Measurements from ENCODE around the gene CCDC102B. TPM values are rescaled to one million over a fixed set of nuclear protein-coding genes. Genes with fewer than 3 reads are reported as not detected.

Gene CCDC102B
- total and polyA plus RNA-seq, 4 donors: 7.1 to 78.8 (median 19.9) TPM

DNA sequence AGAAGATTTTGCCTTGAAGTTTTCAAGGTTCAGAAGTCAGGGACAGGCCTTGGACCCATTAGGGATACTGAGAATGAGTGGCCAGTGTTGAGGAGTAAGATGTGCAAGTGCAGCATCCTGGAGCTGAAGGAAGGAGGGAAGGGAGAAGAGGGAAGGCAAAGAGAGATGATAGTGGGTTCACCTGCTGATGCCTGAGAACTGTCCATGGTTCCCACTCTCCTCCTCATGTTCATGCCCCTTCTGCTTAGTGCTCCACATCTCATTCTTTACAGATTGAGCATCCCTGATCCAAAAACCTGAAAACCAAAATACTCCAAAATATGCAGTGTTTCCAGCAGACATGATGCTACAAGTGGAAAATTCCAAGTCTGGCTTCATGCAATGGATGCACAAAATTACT, 137.8 kb downstream of the CCDC102B start:
- DNase-seq: no peak
- Histone ChIP-seq H3K9me3 (ENCODE audit: control insufficient read depth in 4 of 4, insufficient read depth in 3 of 4, low read length in 3 of 4) (no peaks in the 10 kb centered on the region), H3K9ac (ENCODE audit: insufficient read depth in 1 of 2, low read length in 2 of 2) (no peak overlapping the region), H3K4me1 (ENCODE audit: control insufficient read depth in 5 of 5, insufficient read depth in 5 of 5, low read length in 5 of 5) (no peaks in the 10 kb centered on the region), H3K36me3 (ENCODE audit: control insufficient read depth in 4 of 4, insufficient read depth in 4 of 4, low read length in 4 of 4) (no peaks in the 10 kb centered on the region), H3K27ac (ENCODE audit: low read depth in 1 of 2, low read length in 1 of 2) (no peak overlapping the region), H3K4me3 (no peak overlapping the region), H3K27me3 (ENCODE audit: control insufficient read depth in 3 of 3, insufficient read depth in 3 of 3, low read length in 2 of 3) (no peaks in the 10 kb centered on the region)
- no peak for ATAC-seq (ENCODE audit: insufficient read depth, low FRiP score)
- no peak for TF ChIP-seq CTCF (IDR thresholded peaks at IDR 0.05; ENCODE audit: control extremely low read depth, extremely low read depth)

DNA sequence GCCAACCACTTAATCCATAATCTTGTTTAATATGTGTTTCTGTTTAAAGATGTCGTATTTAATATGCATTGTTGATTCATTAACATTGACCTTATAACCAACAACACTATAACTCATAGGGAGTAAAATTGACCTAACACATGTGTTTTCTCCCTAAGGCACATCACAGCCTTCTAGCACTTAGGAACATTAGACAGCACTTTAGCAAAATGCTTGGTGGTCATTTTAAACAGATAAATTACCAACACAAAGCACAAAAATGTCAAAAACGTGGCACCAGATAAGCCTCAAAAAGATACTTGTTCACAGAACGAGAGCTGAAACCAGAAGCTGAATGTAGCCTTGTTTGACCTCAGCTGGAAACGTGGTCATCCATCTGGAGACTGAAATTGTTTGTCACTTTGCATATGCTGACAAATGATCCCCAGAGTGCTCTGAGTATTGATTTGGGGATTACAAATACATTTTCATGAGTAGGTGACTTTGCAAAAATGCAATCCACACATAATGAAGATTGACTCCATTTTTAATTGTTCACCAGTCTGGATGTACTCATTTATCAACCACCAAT, 139.2 kb downstream of the CCDC102B start:
- Histone ChIP-seq H3K4me1 (ENCODE audit: control insufficient read depth in 5 of 5, insufficient read depth in 5 of 5, low read length in 5 of 5) (no peaks in the 10 kb centered on the region), H3K36me3 (ENCODE audit: control insufficient read depth in 4 of 4, insufficient read depth in 4 of 4, low read length in 4 of 4) (no peaks in the 10 kb centered on the region), H3K27ac (ENCODE audit: low read depth in 1 of 2, low read length in 1 of 2) (no peak overlapping the region), H3K27me3 (ENCODE audit: control insufficient read depth in 3 of 3, insufficient read depth in 3 of 3, low read length in 2 of 3) (no peaks in the 10 kb centered on the region), H3K9ac (ENCODE audit: insufficient read depth in 1 of 2, low read length in 2 of 2) (no peak overlapping the region), H3K9me3 (ENCODE audit: control insufficient read depth in 4 of 4, insufficient read depth in 3 of 4, low read length in 3 of 4) (no peaks in the 10 kb centered on the region), H3K4me3 (no peak overlapping the region)
- DNase-seq: no peak
- TF ChIP-seq CTCF (IDR thresholded peaks at IDR 0.05; ENCODE audit: control extremely low read depth, extremely low read depth): no peak
- WGBS, 2 donors: 50 to 76% methylated on average over 4 of the region's 4 CpGs
- ATAC-seq (ENCODE audit: insufficient read depth, low FRiP score): no peak

DNA sequence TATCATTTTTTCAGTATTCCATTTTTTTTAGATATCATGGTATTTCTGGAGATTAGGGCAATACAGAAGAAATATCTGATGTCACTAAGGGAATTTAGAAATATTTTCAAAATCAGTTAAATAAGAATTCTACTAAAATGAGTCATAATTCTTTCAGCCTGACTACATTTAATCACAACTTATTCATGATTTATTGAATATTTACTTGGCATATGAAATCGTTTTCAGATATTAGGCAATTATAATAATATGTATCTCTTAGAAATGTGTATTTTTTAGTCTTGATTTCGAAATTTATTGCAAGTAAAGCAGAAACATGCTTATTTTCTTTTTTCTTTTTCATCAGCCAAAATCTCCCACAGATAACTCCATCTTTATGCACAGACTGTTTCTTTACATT, 142.2 kb downstream of the CCDC102B start:
- no peak for TF ChIP-seq CTCF (IDR thresholded peaks at IDR 0.05; ENCODE audit: control extremely low read depth, extremely low read depth)
- Histone ChIP-seq H3K27me3 (ENCODE audit: control insufficient read depth in 3 of 3, insufficient read depth in 3 of 3, low read length in 2 of 3) (no peaks in the 10 kb centered on the region), H3K27ac (ENCODE audit: low read depth in 1 of 2, low read length in 1 of 2) (no peak overlapping the region), H3K4me1 (ENCODE audit: control insufficient read depth in 5 of 5, insufficient read depth in 5 of 5, low read length in 5 of 5) (peaks cover 0 to 4% (median 0%) of the 10 kb centered on the region in 5 donors), H3K9me3 (ENCODE audit: control insufficient read depth in 4 of 4, insufficient read depth in 3 of 4, low read length in 3 of 4) (no peaks in the 10 kb centered on the region), H3K9ac (ENCODE audit: insufficient read depth in 1 of 2, low read length in 2 of 2) (no peak overlapping the region), H3K4me3 (no peak overlapping the region), H3K36me3 (ENCODE audit: control insufficient read depth in 4 of 4, insufficient read depth in 4 of 4, low read length in 4 of 4) (no peaks in the 10 kb centered on the region)
- DNase-seq (no peak), ATAC-seq (ENCODE audit: insufficient read depth, low FRiP score) (no peak)
- WGBS, 2 donors: 62 to 72% methylated on average over 2 of the region's 2 CpGs

GRCh38 chr18:68940754-68941153, 142.9 kb downstream of the CCDC102B start:
- Histone ChIP-seq H3K27ac (ENCODE audit: low read depth in 1 of 2, low read length in 1 of 2) (no peak overlapping the region), H3K36me3 (ENCODE audit: control insufficient read depth in 4 of 4, insufficient read depth in 4 of 4, low read length in 4 of 4) (no peaks in the 10 kb centered on the region), H3K9me3 (ENCODE audit: control insufficient read depth in 4 of 4, insufficient read depth in 3 of 4, low read length in 3 of 4) (no peaks in the 10 kb centered on the region), H3K27me3 (ENCODE audit: control insufficient read depth in 3 of 3, insufficient read depth in 3 of 3, low read length in 2 of 3) (no peaks in the 10 kb centered on the region), H3K4me1 (ENCODE audit: control insufficient read depth in 5 of 5, insufficient read depth in 5 of 5, low read length in 5 of 5) (peaks cover 0 to 4% (median 0%) of the 10 kb centered on the region in 5 donors), H3K4me3 (no peak overlapping the region), H3K9ac (ENCODE audit: insufficient read depth in 1 of 2, low read length in 2 of 2) (no peak overlapping the region)
- DNase-seq (no peak), ATAC-seq (ENCODE audit: insufficient read depth, low FRiP score) (no peak)
- TF ChIP-seq CTCF (IDR thresholded peaks at IDR 0.05; ENCODE audit: control extremely low read depth, extremely low read depth): no peak
